ENCODE results near the gene IL5.

DNA sequence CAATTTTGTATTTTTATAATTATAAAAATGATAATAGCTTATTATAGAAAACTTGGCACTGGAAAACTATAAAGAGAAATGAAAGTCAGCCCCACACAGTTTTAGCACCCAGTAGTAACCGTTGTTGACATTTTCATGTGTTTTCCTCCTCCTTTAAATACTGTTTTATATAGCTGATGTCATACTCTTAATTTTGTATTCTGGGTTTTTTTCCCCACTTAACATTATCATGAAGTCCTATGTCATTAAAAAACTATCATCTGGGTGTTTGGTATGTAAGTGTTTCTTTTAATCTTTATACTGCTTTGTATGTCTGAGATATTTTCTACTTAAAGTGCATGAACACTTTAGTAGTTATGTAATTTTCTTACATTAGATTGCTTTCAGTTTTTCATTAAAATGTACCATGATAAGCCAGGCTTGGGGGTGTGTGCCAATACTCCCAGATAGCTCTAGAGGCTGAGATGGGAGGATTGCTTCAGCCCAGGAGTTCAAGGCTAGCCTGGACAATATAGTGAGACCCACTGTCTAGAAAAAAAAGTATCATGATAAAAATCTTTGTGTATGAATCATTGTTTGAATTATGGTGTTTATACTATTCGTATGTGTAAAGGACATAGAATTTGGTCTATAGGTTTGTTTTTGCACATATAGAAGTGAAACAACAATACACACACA lies 16.2 kb upstream of the IL5 start:
- TF ChIP-seq, protein P1, sequence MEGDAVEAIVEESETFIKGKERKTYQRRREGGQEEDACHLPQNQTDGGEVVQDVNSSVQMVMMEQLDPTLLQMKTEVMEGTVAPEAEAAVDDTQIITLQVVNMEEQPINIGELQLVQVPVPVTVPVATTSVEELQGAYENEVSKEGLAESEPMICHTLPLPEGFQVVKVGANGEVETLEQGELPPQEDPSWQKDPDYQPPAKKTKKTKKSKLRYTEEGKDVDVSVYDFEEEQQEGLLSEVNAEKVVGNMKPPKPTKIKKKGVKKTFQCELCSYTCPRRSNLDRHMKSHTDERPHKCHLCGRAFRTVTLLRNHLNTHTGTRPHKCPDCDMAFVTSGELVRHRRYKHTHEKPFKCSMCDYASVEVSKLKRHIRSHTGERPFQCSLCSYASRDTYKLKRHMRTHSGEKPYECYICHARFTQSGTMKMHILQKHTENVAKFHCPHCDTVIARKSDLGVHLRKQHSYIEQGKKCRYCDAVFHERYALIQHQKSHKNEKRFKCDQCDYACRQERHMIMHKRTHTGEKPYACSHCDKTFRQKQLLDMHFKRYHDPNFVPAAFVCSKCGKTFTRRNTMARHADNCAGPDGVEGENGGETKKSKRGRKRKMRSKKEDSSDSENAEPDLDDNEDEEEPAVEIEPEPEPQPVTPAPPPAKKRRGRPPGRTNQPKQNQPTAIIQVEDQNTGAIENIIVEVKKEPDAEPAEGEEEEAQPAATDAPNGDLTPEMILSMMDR (IDR thresholded peaks at IDR 0.05) = no peak
- TF ChIP-seq EZH2 (IDR thresholded peaks at IDR 0.05; ENCODE audit: borderline replicate concordance, insufficient read depth, low read depth, low read length, poor library complexity, severe bottlenecking) = no peak

Data from B cell (primary cell).